ENCODE results near the gene C19orf47. TPM values are rescaled to one million over a fixed set of nuclear protein-coding genes. Genes with fewer than 3 reads are reported as not detected.

The C19orf47 gene
- polyA plus RNA-seq, 3 donors = 14.1 to 17.6 (median 15.0) TPM

Other genes with a start within 250 kb of the C19orf47 start
- gene MAP3K10, start 157.0 kb downstream of the C19orf47 start, polyA plus RNA-seq (ENCODE audit: insufficient read length in 3 of 3) = 10 to 100 TPM; 16.0 to 19.7 (median 16.8) TPM
- gene TTC9B, start 130.0 kb downstream of the C19orf47 start, polyA plus RNA-seq (ENCODE audit: insufficient read length in 3 of 3) = under 1 TPM in 2 of 3 donors, not detected in 1; 0.10 to 0.34 TPM
- 1 to 10 TPM; 1.6 to 2.2 (median 1.8) TPM for gene CCNP, start 121.7 kb downstream of the C19orf47 start, polyA plus RNA-seq (ENCODE audit: insufficient read length in 3 of 3)
- 100 to 1,000 TPM; 162 to 236 (median 219) TPM for gene AKT2, start 63.1 kb downstream of the C19orf47 start, polyA plus RNA-seq (ENCODE audit: insufficient read length in 3 of 3)
- 100 to 1,000 TPM; 254 to 302 (median 292) TPM for gene PLD3, start 298 bp upstream of the C19orf47 start, polyA plus RNA-seq (ENCODE audit: insufficient read length in 3 of 3)
- under 1 TPM; 0.09 to 0.19 (median 0.16) TPM for gene HIPK4, start 41.8 kb upstream of the C19orf47 start, polyA plus RNA-seq (ENCODE audit: insufficient read length in 3 of 3)
- 10 to 100 TPM; 13.1 to 15.5 (median 14.2) TPM for gene PRX, start 65.0 kb upstream of the C19orf47 start, polyA plus RNA-seq (ENCODE audit: insufficient read length in 3 of 3)
- gene SERTAD1, start 77.6 kb upstream of the C19orf47 start, polyA plus RNA-seq (ENCODE audit: insufficient read length in 3 of 3) = 10 to 100 TPM in 2 of 3 donors, 1 to 10 TPM in 1; 7.9 to 12.0 (median 10.8) TPM
- gene SERTAD3, start 95.9 kb upstream of the C19orf47 start, polyA plus RNA-seq (ENCODE audit: insufficient read length in 3 of 3) = 10 to 100 TPM; 36.5 to 38.6 (median 38.3) TPM
- 10 to 100 TPM; 51.8 to 54.2 (median 52.3) TPM for gene BLVRB, start 117.3 kb upstream of the C19orf47 start, polyA plus RNA-seq (ENCODE audit: insufficient read length in 3 of 3)
- gene SPTBN4, start 118.6 kb upstream of the C19orf47 start, polyA plus RNA-seq (ENCODE audit: insufficient read length in 3 of 3) = 1 to 10 TPM; 1.4 to 2.0 (median 1.8) TPM
- gene SHKBP1, start 228.5 kb upstream of the C19orf47 start, polyA plus RNA-seq (ENCODE audit: insufficient read length in 3 of 3) = 10 to 100 TPM; 47.9 to 60.1 (median 57.9) TPM